Neural cell (in vitro differentiated cells): ENCODE results near the gene PTPRK. TPM values are rescaled to one million over a fixed set of nuclear protein-coding genes. Genes with fewer than 3 reads are reported as not detected.

ENCODE experiments used
- H2AFZ ChIP-seq: fragments of 200-600, 300-800 bp; sonication (generic), shearing (Covaris generic); 2 replicates; pipeline ENCODE4 v1.6.0; 2014; ENCODE audit warnings: low read depth, mild to moderate bottlenecking, antibody characterized with exemption, low read length, moderate library complexity
- H3F3A ChIP-seq: fragments of 200-600 bp; shearing (Covaris generic); 2 replicates; pipeline ENCODE4 v1.6.1; 2016; ENCODE audit warnings: mild to moderate bottlenecking, moderate library complexity, mixed read lengths, antibody characterized with exemption, low read length; ENCODE audit not compliant: insufficient read depth, poor library complexity, severe bottlenecking
- H3K27ac ChIP-seq: fragments of 200-600, 300-800 bp; sonication (generic), shearing (Covaris generic); 2 replicates; pipeline ENCODE4 v1.5.1; 2014; ENCODE audit warnings: mild to moderate bottlenecking, low read length, moderate library complexity
- H3K27me3 ChIP-seq: fragments of 300-800, 200-600 bp; sonication (generic), shearing (Covaris generic); 2 replicates; pipeline ENCODE4 v1.6.0; 2014; ENCODE audit warnings: mild to moderate bottlenecking, low read depth, low read length, moderate library complexity; ENCODE audit not compliant: insufficient read depth
- H3K36me3 ChIP-seq: fragments of 300-800, 200-600 bp; sonication (generic), shearing (Covaris generic); 2 replicates; pipeline ENCODE4 v1.5.1; 2014; ENCODE audit warnings: mild to moderate bottlenecking, antibody characterized with exemption, low read length, moderate library complexity; ENCODE audit not compliant: insufficient read depth
- H3K4me2 ChIP-seq: fragments of 300-800, 200-600 bp; sonication (generic), shearing (Covaris generic); 2 replicates; pipeline ENCODE4 v1.6.0; 2014; ENCODE audit warnings: mild to moderate bottlenecking, low read length
- H3K4me3 ChIP-seq: fragments of 300-800, 200-600 bp; sonication (generic), shearing (Covaris generic); 2 replicates; pipeline ENCODE4 v1.5.1; 2014; ENCODE audit warnings: mild to moderate bottlenecking, low read length, moderate library complexity
- H3K79me2 ChIP-seq: fragments of 200-600 bp; shearing (Covaris generic); replicated peaks from 2 replicates; pipeline ENCODE4 v1.6.0; 2014; ENCODE audit warnings: mild to moderate bottlenecking, low read length, moderate library complexity; ENCODE audit not compliant: insufficient read depth
- H3K9ac ChIP-seq: fragments of 300-800, 200-600 bp; sonication (generic), shearing (Covaris generic); 2 replicates; pipeline ENCODE4 v1.6.1; 2016; ENCODE audit warnings: mild to moderate bottlenecking, low read length, mixed read lengths
- H3K9me2 ChIP-seq: fragments of 200-600 bp; shearing (Covaris generic); 2 replicates; pipeline ENCODE4 v1.6.1; 2016; ENCODE audit warnings: mild to moderate bottlenecking, low read length, mixed read lengths; ENCODE audit not compliant: insufficient read depth
- H3K9me3 ChIP-seq: fragments of 200-600, 300-800 bp; sonication (generic), shearing (Covaris generic); 2 replicates; pipeline ENCODE4 v1.6.1; 2016; ENCODE audit warnings: mild to moderate bottlenecking, mixed run types, low read length, moderate library complexity, mixed read lengths
- H4K20me1 ChIP-seq: fragments of 200-600 bp; shearing (Covaris generic); 2 replicates; pipeline ENCODE4 v1.6.1; 2016; ENCODE audit warnings: mild to moderate bottlenecking, mixed run types; ENCODE audit not compliant: insufficient read depth
- EP300 ChIP-seq: fragments of 450-650 bp; conservative IDR thresholded peaks from 2 replicates; pipeline ENCODE4 v1.6.1; 2014; ENCODE audit warnings: antibody characterized with exemption, mild to moderate bottlenecking, moderate library complexity; ENCODE audit not compliant: poor library complexity, severe bottlenecking
- EZH2 ChIP-seq: fragments of 200-600, 300-800 bp; shearing (Covaris generic), sonication (generic); IDR thresholded peaks from 2 replicates; pipeline ENCODE4 v1.6.1; 2014; ENCODE audit warnings: antibody characterized with exemption, low read length, borderline replicate concordance, mild to moderate bottlenecking; ENCODE audit not compliant: insufficient read depth, poor library complexity, severe bottlenecking
- MXI1 ChIP-seq: fragments of 450-650 bp; conservative IDR thresholded peaks from 2 replicates; pipeline ENCODE4 v1.6.1; 2014; ENCODE audit warnings: antibody characterized with exemption, mild to moderate bottlenecking; ENCODE audit not compliant: poor library complexity, severe bottlenecking
- POLR2AphosphoS5 ChIP-seq: IDR thresholded peaks from 2 replicates; pipeline ENCODE4 v1.6.1; 2012
- RAD21 ChIP-seq: fragments of 450-650 bp; conservative IDR thresholded peaks from 2 replicates; pipeline ENCODE4 v1.6.1; 2014; ENCODE audit warnings: antibody characterized with exemption, mild to moderate bottlenecking, moderate library complexity
- SMC3 ChIP-seq: fragments of 450-650 bp; conservative IDR thresholded peaks from 2 replicates; pipeline ENCODE4 v1.6.1; 2014; ENCODE audit warnings: antibody characterized with exemption, mild to moderate bottlenecking, moderate library complexity; ENCODE audit not compliant: poor library complexity
- TAF1 ChIP-seq: IDR thresholded peaks from 2 replicates; pipeline ENCODE4 v1.6.1; 2012; ENCODE audit warnings: low read depth
- polyA plus RNA-seq: library from polyadenylated mRNA; depleted of rRNA; stranded (reverse); fragments of >200 nt; gene quantifications from 2 replicates; pipeline ENCODE4 v1.2.3, GENCODE V29; 2014
- TF ChIP-seq, protein P1 (sequence below): IDR thresholded peaks from 2 replicates; pipeline ENCODE4 v1.6.1; 2012; ENCODE audit warnings: borderline replicate concordance
- TF ChIP-seq, protein P2 (sequence below): fragments of 450-650 bp; IDR thresholded peaks from 2 replicates; pipeline ENCODE4 v1.5.1; 2014; ENCODE audit warnings: antibody characterized with exemption, mild to moderate bottlenecking, moderate library complexity; ENCODE audit not compliant: poor library complexity, severe bottlenecking

PTPRK gene
- polyA plus RNA-seq, 1 donor from 2014 or later: 10.4 TPM

DNA sequence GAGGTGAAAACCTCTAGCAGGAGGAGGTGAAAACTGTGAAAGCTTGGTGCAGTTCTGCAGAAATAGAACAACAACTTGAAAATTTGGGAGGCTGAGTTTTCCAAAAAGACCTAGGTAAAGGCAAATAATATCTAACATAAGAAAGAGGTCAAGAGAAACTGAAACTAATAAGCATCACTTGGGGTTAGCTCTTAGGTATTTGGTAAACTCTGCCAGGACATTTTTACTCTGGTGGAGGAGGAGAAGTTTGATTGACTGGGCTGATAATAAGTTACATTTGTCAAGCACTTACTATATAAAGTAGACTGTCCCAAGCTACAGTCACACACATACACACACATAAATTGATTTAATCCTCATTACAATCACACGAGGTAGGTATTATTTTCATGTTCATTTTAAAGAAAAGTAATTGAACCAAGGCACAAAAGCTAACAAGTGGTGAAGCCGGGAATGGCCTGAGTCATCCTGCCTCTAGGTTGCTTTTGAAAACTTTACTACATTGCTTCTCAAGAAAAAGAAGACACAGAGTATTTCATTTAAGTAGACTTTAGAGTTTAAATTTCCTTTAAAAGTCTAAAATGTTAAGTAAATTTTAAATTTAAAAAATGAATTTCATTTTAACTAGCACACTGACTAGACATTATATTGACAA, 275.5 kb downstream of the PTPRK start:
- H4K20me1 ChIP-seq: no peaks in the 10 kb centered on the region
- no peak overlapping the region for H3K4me2 ChIP-seq
- no peaks in the 10 kb centered on the region for H3K9me2 ChIP-seq
- H3F3A ChIP-seq: no peaks in the 10 kb centered on the region
- no peak overlapping the region for H3K4me3 ChIP-seq
- H3K9me3 ChIP-seq: no peaks in the 10 kb centered on the region
- H3K79me2 ChIP-seq: no peaks in the 10 kb centered on the region
- H3K9ac ChIP-seq: no peak overlapping the region
- no peak overlapping the region for H3K27ac ChIP-seq
- TF ChIP-seq RAD21: no peak
- no peak for TF ChIP-seq EP300
- TF ChIP-seq EZH2: no peak
- TF ChIP-seq POLR2AphosphoS5: no peak
- no peak for TF ChIP-seq SMC3
- TF ChIP-seq, protein P1, sequence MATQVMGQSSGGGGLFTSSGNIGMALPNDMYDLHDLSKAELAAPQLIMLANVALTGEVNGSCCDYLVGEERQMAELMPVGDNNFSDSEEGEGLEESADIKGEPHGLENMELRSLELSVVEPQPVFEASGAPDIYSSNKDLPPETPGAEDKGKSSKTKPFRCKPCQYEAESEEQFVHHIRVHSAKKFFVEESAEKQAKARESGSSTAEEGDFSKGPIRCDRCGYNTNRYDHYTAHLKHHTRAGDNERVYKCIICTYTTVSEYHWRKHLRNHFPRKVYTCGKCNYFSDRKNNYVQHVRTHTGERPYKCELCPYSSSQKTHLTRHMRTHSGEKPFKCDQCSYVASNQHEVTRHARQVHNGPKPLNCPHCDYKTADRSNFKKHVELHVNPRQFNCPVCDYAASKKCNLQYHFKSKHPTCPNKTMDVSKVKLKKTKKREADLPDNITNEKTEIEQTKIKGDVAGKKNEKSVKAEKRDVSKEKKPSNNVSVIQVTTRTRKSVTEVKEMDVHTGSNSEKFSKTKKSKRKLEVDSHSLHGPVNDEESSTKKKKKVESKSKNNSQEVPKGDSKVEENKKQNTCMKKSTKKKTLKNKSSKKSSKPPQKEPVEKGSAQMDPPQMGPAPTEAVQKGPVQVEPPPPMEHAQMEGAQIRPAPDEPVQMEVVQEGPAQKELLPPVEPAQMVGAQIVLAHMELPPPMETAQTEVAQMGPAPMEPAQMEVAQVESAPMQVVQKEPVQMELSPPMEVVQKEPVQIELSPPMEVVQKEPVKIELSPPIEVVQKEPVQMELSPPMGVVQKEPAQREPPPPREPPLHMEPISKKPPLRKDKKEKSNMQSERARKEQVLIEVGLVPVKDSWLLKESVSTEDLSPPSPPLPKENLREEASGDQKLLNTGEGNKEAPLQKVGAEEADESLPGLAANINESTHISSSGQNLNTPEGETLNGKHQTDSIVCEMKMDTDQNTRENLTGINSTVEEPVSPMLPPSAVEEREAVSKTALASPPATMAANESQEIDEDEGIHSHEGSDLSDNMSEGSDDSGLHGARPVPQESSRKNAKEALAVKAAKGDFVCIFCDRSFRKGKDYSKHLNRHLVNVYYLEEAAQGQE: no peak
- no peak for TF ChIP-seq TAF1
- TF ChIP-seq MXI1: no peak
- TF ChIP-seq, protein P2, sequence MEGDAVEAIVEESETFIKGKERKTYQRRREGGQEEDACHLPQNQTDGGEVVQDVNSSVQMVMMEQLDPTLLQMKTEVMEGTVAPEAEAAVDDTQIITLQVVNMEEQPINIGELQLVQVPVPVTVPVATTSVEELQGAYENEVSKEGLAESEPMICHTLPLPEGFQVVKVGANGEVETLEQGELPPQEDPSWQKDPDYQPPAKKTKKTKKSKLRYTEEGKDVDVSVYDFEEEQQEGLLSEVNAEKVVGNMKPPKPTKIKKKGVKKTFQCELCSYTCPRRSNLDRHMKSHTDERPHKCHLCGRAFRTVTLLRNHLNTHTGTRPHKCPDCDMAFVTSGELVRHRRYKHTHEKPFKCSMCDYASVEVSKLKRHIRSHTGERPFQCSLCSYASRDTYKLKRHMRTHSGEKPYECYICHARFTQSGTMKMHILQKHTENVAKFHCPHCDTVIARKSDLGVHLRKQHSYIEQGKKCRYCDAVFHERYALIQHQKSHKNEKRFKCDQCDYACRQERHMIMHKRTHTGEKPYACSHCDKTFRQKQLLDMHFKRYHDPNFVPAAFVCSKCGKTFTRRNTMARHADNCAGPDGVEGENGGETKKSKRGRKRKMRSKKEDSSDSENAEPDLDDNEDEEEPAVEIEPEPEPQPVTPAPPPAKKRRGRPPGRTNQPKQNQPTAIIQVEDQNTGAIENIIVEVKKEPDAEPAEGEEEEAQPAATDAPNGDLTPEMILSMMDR: no peak
- no peaks in the 10 kb centered on the region for H3K36me3 ChIP-seq
- no peak overlapping the region for H2AFZ ChIP-seq
- no peaks in the 10 kb centered on the region for H3K27me3 ChIP-seq

DNA sequence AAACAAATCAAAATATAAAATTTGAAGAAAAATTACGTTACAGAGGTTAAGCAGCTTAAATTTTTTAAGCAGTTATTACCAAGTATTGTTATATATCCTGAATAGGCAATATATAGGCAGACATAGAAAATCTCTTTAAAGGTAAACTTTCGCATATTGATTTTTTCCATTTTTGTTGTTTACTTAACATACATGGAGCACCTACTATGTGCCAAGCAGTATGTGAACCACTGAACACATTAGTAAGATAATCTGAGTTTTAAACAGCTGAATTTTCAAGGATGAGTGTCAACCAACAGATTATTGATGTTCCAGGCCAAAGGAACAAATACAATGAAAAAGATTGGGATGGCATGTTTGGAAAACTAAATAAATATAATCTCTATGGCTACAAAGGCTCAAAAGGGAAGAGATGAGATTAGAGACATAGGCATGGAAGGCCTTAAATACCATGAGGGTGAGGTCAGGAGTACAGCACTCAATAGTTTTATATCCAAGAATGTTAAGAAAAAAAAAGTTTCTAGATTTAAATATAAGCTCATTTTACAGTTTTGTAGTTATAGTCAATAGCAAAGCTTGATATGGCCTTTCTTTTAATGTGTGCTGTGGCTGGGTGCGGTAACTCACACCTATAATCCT, 277.5 kb downstream of the PTPRK start:
- Histone ChIP-seq H3K9ac (no peak overlapping the region), H2AFZ (no peak overlapping the region), H3K36me3 (no peaks in the 10 kb centered on the region), H3K9me3 (no peaks in the 10 kb centered on the region), H3K27ac (no peak overlapping the region), H3K79me2 (no peaks in the 10 kb centered on the region), H3K4me3 (no peak overlapping the region), H3K9me2 (no peaks in the 10 kb centered on the region), H3F3A (no peaks in the 10 kb centered on the region), H3K27me3 (no peaks in the 10 kb centered on the region), H4K20me1 (no peaks in the 10 kb centered on the region), H3K4me2 (no peak overlapping the region)
- no peak for TF ChIP-seq EZH2
- no peak for TF ChIP-seq MXI1
- no peak for TF ChIP-seq SMC3
- TF ChIP-seq, protein P2: no peak
- TF ChIP-seq RAD21: no peak
- TF ChIP-seq POLR2AphosphoS5: no peak
- TF ChIP-seq, protein P1: no peak
